Right lobe of liver (tissue), 6 donors: ENCODE data around the gene CYP4F8. TPM values are rescaled to one million over a fixed set of nuclear protein-coding genes. Genes with fewer than 3 reads are reported as not detected.

Experiments
- ATAC-seq, 4 donors: fragments of 200-7000 bp; cut with Tn5 transposase; one replicate each; pipeline ENCODE4 v1.9.1; 2020; ENCODE audit warnings: mild to moderate bottlenecking in 4 of 4, moderate library complexity in 4 of 4
- DNase-seq, 3 donors: peaks; one replicate each; pipeline ENCODE4 v3.0.0-alpha.2; 2020
- H3K27ac ChIP-seq, 3 donors: fragments of 200-600 bp; one replicate each; pipeline ENCODE4 v1.8.0; 2022
- H3K27me3 ChIP-seq, 2 donors: fragments of 200-600 bp; one replicate each; pipeline ENCODE4 v1.8.0; 2022
- H3K36me3 ChIP-seq, 4 donors: fragments of 200-600 bp; sonication (generic) in 1 of 4; one replicate each; pipeline versions ENCODE4 v1.5.1 to v1.8.0; 2017 to 2022; ENCODE audit warnings: control low read depth in 1 of 4
- H3K4me1 ChIP-seq, 4 donors: fragments of 200-600 bp; sonication (generic) in 1 of 4; one replicate each; pipeline versions ENCODE4 v1.5.1 to v1.8.0; 2017 to 2022; ENCODE audit warnings: control low read depth in 1 of 4
- H3K4me3 ChIP-seq, 3 donors: fragments of 200-600 bp; one replicate each; pipeline ENCODE4 v1.8.0; 2022
- H3K9me3 ChIP-seq, 4 donors: fragments of 200-600 bp; sonication (generic) in 1 of 4; one replicate each; pipeline versions ENCODE4 v1.5.1 to v1.8.0; 2017 to 2022; ENCODE audit warnings: control low read depth in 1 of 4
- POLR2A ChIP-seq: fragments of 450-650 bp; IDR thresholded peaks from one replicate; pipeline ENCODE4 v1.6.1; 2017; ENCODE audit warnings: antibody characterized with exemption, mild to moderate bottlenecking
- WGBS: methylation state at CpG from one replicate; pipeline ENCODE4 v1.1.6; 2018; ENCODE audit warnings: low coverage, low lambda C conversion rate; ENCODE audit not compliant: insufficient coverage; ENCODE audit errors: missing lambda C conversion rate; 5-methylcytosine and 5-hydroxymethylcytosine counted together
- intact Hi-C, 2 donors: fragments of 100-400 bp; cut with DNase I; formaldehyde crosslinking; loops; one replicate each; pipeline versions ENCODE4 v1.11.2 to v1.14.1; 2022
- total RNA-seq, 6 experiments: library from RNA; depleted of rRNA in 2 of 6; stranded (reverse); fragments of >200 nt in 2 of 6; fragmentation: NEBNext Ultra II Directional in 3 of 6; extraction: Animal tissue kit (Norgen Biotek cat#: 25700) in 3 of 6; gene quantifications; one replicate each; pipeline versions ENCODE4 v1.1.0 to v1.2.4, GENCODE V29; 2016 to 2023
- TF ChIP-seq, protein P1 (sequence below), 4 donors: fragments of 200-600 bp in 3 of 4; fragments of 450-650 bp in 1 of 4; IDR thresholded peaks; one replicate each; pipeline versions ENCODE4 v1.5.1 to v1.8.0; 2016 to 2022; ENCODE audit warnings: antibody characterized with exemption in 4 of 4, mild to moderate bottlenecking in 2 of 4
- donor health status: DM: no; HTN: yes; CAD: no.
- donor health status: DM: no; HTN: no; CAD: no.
- donor health status: DM: no; HTN: no; CAD: no.
- donor health status: DM: no; HTN: yes; CAD: no.
- donor health status: DM: no; HTN: yes; CAD: no.

The CYP4F8 gene
- total RNA-seq, 6 experiments from 2014 or later, result not detected

- Histone ChIP-seq H3K27ac (no peak overlapping the region), H3K27me3 (no peaks in the 10 kb centered on the region), H3K4me3 (no peak overlapping the region), H3K4me1 (peaks cover 0 to 8% (median 0%) of the 10 kb centered on the region in 4 donors), H3K9me3 (no peaks in the 10 kb centered on the region), H3K36me3 (no peaks in the 10 kb centered on the region)
- ATAC-seq (no peak), DNase-seq (no peak)
- no peak for TF ChIP-seq POLR2A
- TF ChIP-seq, protein P1, sequence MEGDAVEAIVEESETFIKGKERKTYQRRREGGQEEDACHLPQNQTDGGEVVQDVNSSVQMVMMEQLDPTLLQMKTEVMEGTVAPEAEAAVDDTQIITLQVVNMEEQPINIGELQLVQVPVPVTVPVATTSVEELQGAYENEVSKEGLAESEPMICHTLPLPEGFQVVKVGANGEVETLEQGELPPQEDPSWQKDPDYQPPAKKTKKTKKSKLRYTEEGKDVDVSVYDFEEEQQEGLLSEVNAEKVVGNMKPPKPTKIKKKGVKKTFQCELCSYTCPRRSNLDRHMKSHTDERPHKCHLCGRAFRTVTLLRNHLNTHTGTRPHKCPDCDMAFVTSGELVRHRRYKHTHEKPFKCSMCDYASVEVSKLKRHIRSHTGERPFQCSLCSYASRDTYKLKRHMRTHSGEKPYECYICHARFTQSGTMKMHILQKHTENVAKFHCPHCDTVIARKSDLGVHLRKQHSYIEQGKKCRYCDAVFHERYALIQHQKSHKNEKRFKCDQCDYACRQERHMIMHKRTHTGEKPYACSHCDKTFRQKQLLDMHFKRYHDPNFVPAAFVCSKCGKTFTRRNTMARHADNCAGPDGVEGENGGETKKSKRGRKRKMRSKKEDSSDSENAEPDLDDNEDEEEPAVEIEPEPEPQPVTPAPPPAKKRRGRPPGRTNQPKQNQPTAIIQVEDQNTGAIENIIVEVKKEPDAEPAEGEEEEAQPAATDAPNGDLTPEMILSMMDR (IDR thresholded peaks at IDR 0.05), result no peak
- intact Hi-C loops, result no loop called here
- 80% methylated on average over 1 of the region's 3 CpGs for WGBS
These were observed 54.4 kb downstream of the CYP4F8 start for GRCh38 chr19:15669440-15669839.

GRCh38 chr19:15669891-15670290 lies 54.9 kb downstream of the CYP4F8 start:
- TF ChIP-seq, protein P1 (IDR thresholded peaks at IDR 0.05), result no peak
- TF ChIP-seq POLR2A, result no peak
- Histone ChIP-seq H3K27me3 (no peaks in the 10 kb centered on the region), H3K36me3 (no peaks in the 10 kb centered on the region), H3K27ac (no peak overlapping the region), H3K4me1 (peaks cover 0 to 12% (median 0%) of the 10 kb centered on the region in 4 donors), H3K4me3 (no peak overlapping the region), H3K9me3 (no peaks in the 10 kb centered on the region)
- intact Hi-C loops, result no loop called here
- ATAC-seq (no peak), DNase-seq (no peak)
- WGBS, result 78% methylated on average over 4 of the region's 4 CpGs

- Histone ChIP-seq H3K9me3 (no peaks in the 10 kb centered on the region), H3K27me3 (no peaks in the 10 kb centered on the region), H3K4me3 (no peak overlapping the region), H3K36me3 (no peaks in the 10 kb centered on the region), H3K4me1 (peaks cover 0 to 12% (median 0%) of the 10 kb centered on the region in 4 donors), H3K27ac (no peak overlapping the region)
- 57% methylated on average over 2 of the region's 5 CpGs for WGBS
- TF ChIP-seq, protein P1 (IDR thresholded peaks at IDR 0.05), result no peak
- no peak for TF ChIP-seq POLR2A
- intact Hi-C loops, result no loop called here
- no peak for ATAC-seq
- no peak for DNase-seq
These were observed 56.3 kb downstream of the CYP4F8 start for GRCh38 chr19:15671237-15671821.

- TF ChIP-seq, protein P1 (IDR thresholded peaks at IDR 0.05), result no peak
- no peak for TF ChIP-seq POLR2A
- WGBS, result 50% methylated on average over 9 of the region's 10 CpGs
- Histone ChIP-seq H3K4me3 (no peak overlapping the region), H3K27me3 (no peaks in the 10 kb centered on the region), H3K9me3 (no peaks in the 10 kb centered on the region), H3K4me1 (peaks cover 0 to 12% (median 0%) of the 10 kb centered on the region in 4 donors), H3K36me3 (no peaks in the 10 kb centered on the region), H3K27ac (no peak overlapping the region)
- ATAC-seq (no peak), DNase-seq (no peak)
- intact Hi-C loops, result no loop called here
These were observed 57.0 kb downstream of the CYP4F8 start for GRCh38 chr19:15671891-15672579.
